GM19239 (cell line): ENCODE data around the gene CALN1.

ENCODE experiments used
- DNase-seq: peaks from one replicate; pipeline ENCODE4 v3.0.0; 2011; ENCODE audit warnings: low spot score; ENCODE audit not compliant: insufficient read length
- FAIRE-seq: peaks from 2 replicates; lab custom pipeline; 2011; peaks lifted over from hg19 to GRCh38; lab: Jason Lieb, UNC

CALN1 gene

GRCh38 chr7:72017756-72018155 lies 394.4 kb downstream of the CALN1 start:
- FAIRE-seq (no peak), DNase-seq (no peak)

DNA sequence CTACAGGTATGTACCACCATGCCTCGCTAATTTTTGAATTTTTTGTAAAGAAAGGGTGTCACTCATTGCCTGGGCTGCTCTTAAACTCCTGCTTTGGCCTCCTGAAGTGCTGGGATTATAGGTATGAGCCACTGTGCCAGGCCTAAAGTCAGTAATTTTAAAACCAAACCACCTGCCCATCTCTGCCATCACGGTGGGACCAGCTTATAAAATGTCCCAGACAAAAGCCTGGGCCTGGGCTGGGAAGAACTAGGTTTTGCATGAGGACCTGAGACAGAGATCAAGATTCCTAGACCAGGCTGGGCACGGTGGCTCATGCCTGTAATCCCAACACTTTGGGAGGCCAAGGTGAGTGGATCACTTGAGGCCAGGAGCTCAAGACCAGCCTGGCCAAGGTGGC lies 395.6 kb downstream of the CALN1 start:
- FAIRE-seq = no peak

DNA sequence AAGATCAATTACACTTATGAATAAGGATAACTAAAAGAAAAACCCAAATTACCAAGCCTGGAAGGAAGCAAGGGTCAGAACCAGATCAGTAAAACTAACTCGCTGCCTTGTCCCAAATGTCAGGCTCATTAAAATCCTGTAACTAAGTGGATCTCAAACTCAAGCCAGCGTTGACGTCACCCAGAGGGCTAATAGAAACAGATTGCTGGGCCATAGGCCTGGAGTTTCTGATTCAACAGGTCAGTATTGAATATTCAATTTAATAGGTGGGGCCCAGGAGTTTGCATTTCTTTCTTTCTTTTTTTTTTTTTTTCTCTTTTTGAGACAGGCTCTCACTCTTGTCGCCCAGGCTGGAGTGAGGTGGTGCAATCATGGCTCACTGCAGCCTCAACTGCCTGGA lies 397.0 kb downstream of the CALN1 start:
- FAIRE-seq = no peak

More for the DNA sequence above, 395.6 kb downstream of the CALN1 start:
- DNase-seq = no peak

DNA sequence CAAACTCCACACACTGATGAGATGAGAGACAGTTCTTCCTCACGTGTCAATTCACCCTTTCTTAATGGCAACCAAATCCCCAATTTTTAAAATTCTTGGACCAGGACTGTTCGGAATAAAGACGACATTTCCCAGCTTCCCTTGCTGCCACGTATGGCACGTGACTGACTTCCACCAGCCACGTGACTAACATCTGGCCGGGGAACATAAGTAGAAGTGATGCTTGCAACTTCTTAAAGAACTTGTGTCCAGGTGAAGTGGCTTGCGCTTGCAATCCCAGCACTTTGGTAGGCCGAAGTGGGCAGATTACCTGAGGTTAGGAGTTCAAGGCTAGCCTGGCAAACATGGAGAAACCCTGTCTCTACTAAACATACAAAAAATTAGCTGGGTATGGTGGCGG lies 405.1 kb downstream of the CALN1 start:
- no peak for FAIRE-seq
- DNase-seq = no peak

More for the DNA sequence above, 397.0 kb downstream of the CALN1 start:
- no peak for DNase-seq

DNA sequence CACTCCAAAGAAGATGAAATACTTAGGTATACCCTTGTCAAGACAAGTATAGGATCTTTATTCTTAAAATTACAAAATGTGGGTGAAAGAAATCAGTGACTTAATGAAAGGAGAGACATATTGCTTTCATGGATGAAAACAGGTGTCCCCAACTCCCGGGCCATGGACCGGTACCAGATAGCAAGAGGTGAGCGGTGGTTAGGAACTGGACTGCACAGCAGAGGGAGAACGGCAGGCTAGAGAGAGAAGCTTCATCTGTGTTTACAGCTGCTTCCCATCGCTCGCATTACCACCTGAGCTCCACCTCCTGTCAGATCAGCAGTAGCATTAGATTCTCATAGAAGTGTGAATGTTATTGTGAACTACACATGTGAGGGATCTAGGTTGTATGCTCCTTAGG lies 408.9 kb downstream of the CALN1 start:
- DNase-seq (no peak), FAIRE-seq (no peak)

DNA sequence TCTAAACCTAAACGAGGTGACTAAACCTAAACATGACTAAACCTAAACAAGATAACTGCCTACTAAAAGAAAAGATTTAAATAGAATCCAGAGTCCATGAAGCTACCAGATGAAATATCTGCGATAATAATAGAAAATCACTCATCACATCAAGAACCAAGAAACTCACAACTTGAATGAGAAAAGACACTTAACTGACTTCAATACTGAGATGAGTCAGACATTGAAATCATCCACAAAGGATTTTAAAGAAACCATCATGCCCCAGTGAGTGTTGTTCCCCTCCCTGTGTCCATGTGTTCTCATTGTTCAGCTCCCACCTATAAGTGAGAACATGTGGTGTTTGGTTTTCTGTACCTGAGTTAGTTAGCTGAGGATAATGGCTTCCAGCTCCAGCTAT lies 416.0 kb downstream of the CALN1 start:
- DNase-seq = no peak
- FAIRE-seq = no peak

DNA sequence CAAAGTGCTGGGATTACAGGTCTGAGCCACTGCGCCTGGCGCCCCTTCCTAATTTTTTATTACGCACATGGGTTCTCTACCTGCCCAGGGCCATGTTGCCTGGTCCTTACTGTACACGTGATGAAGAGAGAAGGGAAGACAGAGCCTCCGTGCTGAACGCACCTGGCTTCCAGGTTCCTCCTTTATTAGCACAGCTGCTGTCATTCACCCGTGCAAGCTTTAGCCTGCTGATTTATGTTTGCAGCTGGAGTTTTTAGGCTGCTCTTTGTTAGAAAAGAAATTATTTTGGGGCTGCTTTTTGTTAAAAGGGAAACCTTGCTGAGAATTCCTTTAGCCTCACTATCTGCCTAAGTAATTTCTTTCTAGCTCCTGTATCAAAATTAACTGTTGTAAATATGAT lies 417.0 kb downstream of the CALN1 start:
- FAIRE-seq = no peak
- DNase-seq = no peak

GRCh38 chr7:71991586-71991985 lies 420.6 kb downstream of the CALN1 start:
- FAIRE-seq = no peak

DNA sequence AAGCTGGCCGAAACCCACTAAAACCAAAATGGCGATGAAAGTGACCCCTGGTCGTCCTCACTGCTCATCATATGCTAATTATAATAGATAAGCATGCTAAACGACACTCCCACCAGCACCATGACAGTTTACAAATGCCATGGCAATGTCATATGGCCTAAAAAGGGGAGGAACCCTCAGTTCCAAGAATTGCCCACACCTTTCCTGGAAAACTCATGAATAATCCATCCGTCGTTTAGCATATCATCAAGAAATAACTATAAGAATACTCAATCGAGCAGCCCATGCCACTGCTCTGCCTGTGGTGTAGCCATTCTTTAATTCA lies 422.0 kb downstream of the CALN1 start:
- FAIRE-seq = no peak
- DNase-seq = no peak

More at GRCh38 chr7:71991586-71991985, 420.6 kb downstream of the CALN1 start:
- no peak for DNase-seq

GRCh38 chr7:71988201-71988600 lies 423.9 kb downstream of the CALN1 start:
- no peak for FAIRE-seq
- no peak for DNase-seq

DNA sequence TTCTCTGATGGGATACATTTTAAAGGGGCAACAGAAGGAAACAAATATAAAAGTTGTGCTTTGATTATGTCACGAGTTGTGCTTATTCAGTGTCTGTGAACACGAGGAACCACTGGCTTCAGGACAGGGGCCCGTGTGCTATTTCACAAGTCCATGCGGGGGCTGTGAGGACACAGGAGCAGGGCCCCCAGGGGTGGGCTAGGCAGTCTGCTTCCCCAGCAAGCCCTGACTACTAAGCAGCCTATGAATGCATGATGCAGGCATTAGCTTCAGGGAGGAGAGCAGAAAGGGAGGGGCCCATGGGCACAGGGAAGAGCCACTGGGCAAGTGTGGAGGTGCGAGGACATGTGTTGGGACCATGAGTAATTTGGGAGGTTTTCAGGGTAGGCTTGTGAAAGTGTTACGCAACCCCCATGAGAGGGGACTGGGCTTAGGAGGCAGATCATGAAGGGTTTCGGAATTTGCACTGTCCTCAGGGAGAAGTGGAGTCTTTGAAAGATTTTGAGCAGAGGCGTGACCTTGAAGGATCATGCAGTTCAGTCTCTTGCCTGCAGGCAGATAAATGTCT lies 424.9 kb downstream of the CALN1 start:
- no peak for DNase-seq
- no peak for FAIRE-seq

DNA sequence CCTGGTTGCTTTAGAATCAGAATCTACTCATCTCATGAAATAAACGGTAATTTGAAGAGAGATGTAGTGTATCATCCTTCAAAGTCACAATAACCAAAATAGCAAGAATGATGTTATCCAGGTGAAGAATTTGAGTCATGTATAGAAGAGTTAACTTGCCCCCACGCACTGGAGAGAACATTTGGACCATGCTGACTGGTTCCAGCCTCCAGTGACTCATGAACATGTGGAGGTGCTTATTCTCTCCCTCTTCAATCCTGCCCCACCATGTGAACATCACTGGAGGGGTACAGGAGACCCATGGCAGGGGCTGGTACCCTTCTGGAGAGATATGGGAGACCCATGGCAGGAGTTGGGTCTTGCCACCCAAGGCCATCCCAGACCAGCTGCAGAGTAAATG lies 427.8 kb downstream of the CALN1 start:
- FAIRE-seq (no peak), DNase-seq (no peak)

DNA sequence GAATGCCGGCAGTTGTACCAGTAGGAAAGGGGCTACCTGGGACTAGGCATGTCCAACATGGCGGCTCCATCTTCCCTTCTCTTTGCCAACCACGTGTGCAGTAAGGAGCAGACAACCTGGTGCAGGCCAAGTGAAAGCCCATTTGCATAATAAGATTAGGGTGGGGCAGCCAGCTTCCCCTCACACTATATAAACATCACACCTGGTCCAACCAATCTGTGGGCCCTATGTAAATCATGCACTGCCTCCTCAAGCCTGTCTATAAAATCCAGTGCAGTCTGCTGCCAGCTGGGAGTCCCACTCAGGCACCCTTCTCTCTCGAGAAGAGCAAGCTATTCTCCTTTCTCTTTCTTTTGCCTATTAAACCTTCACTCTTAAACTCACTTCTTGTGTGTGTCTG lies 429.3 kb downstream of the CALN1 start:
- DNase-seq (no peak), FAIRE-seq (no peak)

- FAIRE-seq (no peak), DNase-seq (no peak)
Observed at GRCh38 chr7:71976645-71977044, 435.5 kb downstream of the CALN1 start.

DNA sequence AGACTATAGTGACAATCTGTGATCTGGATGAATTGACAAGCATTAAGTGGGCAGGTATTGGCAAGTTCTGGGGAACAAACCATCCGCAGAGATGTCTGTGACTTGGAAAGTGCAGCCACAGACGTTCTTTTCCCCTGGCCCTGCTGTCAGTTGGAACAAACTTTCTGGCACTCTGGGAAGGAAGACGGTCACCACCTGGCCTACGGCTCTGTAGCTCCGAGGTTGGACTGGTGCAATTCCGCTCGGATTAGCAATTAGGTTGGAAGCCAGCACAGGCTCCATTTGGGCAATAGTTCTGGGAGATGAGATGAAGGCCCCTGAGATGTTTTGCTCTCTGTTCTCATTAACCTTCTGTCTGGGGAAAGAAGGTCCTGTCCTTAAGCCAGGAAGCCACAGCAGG lies 437.5 kb downstream of the CALN1 start:
- DNase-seq = no peak
- FAIRE-seq = no peak

DNA sequence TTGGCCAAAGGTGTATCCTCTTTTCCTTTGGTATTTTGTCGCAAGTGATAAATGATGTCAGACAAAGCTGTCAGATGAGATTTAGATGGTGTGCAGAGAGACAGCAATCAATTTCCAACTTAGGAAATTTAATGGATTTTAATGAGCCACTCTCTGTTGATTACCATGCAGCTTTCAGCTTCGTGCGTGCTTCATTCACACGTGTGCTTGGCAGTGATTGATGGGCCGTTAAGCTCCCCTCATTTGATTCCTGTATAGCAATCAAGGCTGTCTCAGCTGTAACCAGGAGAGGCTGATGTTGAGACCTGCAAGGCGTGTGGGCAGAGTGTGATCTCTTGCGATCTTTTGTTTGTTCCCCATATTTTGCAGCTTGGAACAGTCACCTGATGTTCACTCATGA lies 439.6 kb downstream of the CALN1 start:
- no peak for DNase-seq
- FAIRE-seq = no peak

GRCh38 chr7:71970725-71971124 lies 441.4 kb downstream of the CALN1 start:
- FAIRE-seq (no peak), DNase-seq (no peak)

- DNase-seq = no peak
- FAIRE-seq = no peak
Observed at GRCh38 chr7:71962636-71963035, 449.5 kb downstream of the CALN1 start.

- FAIRE-seq = no peak
- no peak for DNase-seq
Observed at GRCh38 chr7:71961283-71961682, 450.9 kb downstream of the CALN1 start.

GRCh38 chr7:71942115-71942514 lies 470.0 kb downstream of the CALN1 start:
- no peak for DNase-seq
- FAIRE-seq = no peak

DNA sequence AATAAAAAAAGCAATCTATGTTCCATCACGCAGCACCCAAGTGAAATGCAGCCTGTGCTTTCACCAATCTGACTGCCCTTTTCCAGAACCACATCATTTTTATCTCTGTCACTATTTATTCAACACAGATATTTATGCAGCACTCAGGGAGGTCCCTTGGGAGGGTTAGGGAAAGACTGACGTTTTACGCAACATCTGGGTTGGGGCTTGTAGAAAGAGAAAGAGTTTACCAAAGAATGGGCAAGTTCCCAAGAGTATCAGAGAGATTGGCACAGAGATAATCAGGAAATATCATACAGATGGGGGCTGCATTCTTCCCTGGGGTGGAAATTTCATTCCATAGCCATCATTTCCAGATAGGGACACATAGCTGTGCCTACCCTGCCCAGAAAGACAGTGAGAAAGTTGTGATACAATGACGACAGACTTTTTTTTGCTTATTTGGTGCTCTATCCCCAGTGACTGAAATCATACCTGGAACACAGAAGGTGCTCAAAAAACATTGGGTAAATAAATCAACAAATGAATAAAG lies 474.2 kb downstream of the CALN1 start:
- FAIRE-seq (no peak), DNase-seq (no peak)

- no peak for FAIRE-seq
- DNase-seq = no peak
Observed at GRCh38 chr7:71935674-71936073, 476.5 kb downstream of the CALN1 start.

GRCh38 chr7:71933426-71933825 lies 478.7 kb downstream of the CALN1 start:
- FAIRE-seq = no peak

More at GRCh38 chr7:71933426-71933825, 478.7 kb downstream of the CALN1 start:
- no peak for DNase-seq
